K562 (cell line): ENCODE measurements around the gene FAM89B. TPM values are rescaled to one million over a fixed set of nuclear protein-coding genes. Genes with fewer than 3 reads are reported as not detected.

Source experiments
- ARID1B ChIP-seq: fragments of 450-650 bp; IDR thresholded peaks from 2 replicates; pipeline ENCODE4 v1.6.1; 2016; ENCODE audit warnings: antibody characterized with exemption, mild to moderate bottlenecking, inconsistent platforms
- ERF ChIP-seq: fragments of 450-650 bp; formaldehyde crosslinking; IDR thresholded peaks from 2 replicates; pipeline ENCODE4 v1.4.0; 2020; ENCODE audit warnings: mild to moderate bottlenecking, mixed read lengths
- NFRKB ChIP-seq: fragments of 450-650 bp; IDR thresholded peaks from 2 replicates; pipeline ENCODE4 v1.6.1; 2016; ENCODE audit warnings: low read depth
- RBFOX2 ChIP-seq: fragments of 200-400 bp; formaldehyde crosslinking; IDR thresholded peaks from 2 replicates; pipeline ENCODE4 v1.6.1; 2017; ENCODE audit warnings: low read depth, mild to moderate bottlenecking, low read length, moderate library complexity
- RFX7 ChIP-seq: fragments of 250-450 bp; sonication (Bioruptor Pico); IDR thresholded peaks from 2 replicates; pipeline ENCODE4 v1.5.1; 2021; ENCODE audit warnings: mild to moderate bottlenecking
- ZMIZ1 ChIP-seq, 2 experiments: fragments of 150-350 bp in 1 of 2; IDR thresholded peaks; 2 replicates each; pipeline ENCODE4 v1.6.1; 2012 to 2016; ENCODE audit warnings: low read depth in 2 of 2, low read length in 2 of 2, mild to moderate bottlenecking in 1 of 2, moderate library complexity in 1 of 2
- polyA plus RNA-seq, 8 experiments: library from polyadenylated mRNA; depleted of rRNA in 4 of 8; stranded (reverse) in 5 of 8; unstranded in 3 of 8; fragments of >200 nt; fragmentation: Nextera tagmentation in 2 of 8; fragmentation: Illumina TruSeq in 1 of 8; extraction: Ambion mirVana in 2 of 8; extraction: Trizol in 1 of 8; gene quantifications; 2 replicates each; pipeline versions ENCODE4 v1.2.1 to v1.2.3, GENCODE V29; 2011 to 2014; ENCODE audit warnings: inconsistent platforms in 1 of 8, missing spikeins in 1 of 8
- total RNA-seq, 7 experiments: library from RNA; depleted of rRNA in 6 of 7; stranded (reverse); fragments of >200 nt in 6 of 7; fragmentation: Illumina TruSeq in 2 of 7; extraction: Trizol in 2 of 7; gene quantifications; 2 replicates each; pipeline versions ENCODE4 v1.2.1 to v1.2.3, GENCODE V29; 2011 to 2021; ENCODE audit warnings: low replicate concordance in 1 of 7
- TF ChIP-seq, protein P1 (sequence below): fragments of 250-450 bp; sonication (Bioruptor Pico); IDR thresholded peaks from 2 replicates; pipeline ENCODE4 v1.5.0; 2021; ENCODE audit warnings: mild to moderate bottlenecking, moderate library complexity

The FAM89B gene
- total and polyA plus RNA-seq, 9 of the 15 experiments (the other 6 are each of a cell fraction or from before 2014, with no cell fraction given) = 0.32 to 27.6 (median 11.9) TPM

GRCh38 chr11:65583589-65583988 is 11.3 kb downstream of the FAM89B start (continued):
- TF ChIP-seq ZMIZ1 (IDR thresholded peaks at IDR 0.05; ENCODE audit: low read depth in 2 of 2, low read length in 2 of 2) (no peak), ARID1B (no peak), RFX7 (CRISPR knock-in tag) (no peak), ERF (no peak), NFRKB (no peak), RBFOX2 (peak; percentile 66)
- TF ChIP-seq, protein P1, sequence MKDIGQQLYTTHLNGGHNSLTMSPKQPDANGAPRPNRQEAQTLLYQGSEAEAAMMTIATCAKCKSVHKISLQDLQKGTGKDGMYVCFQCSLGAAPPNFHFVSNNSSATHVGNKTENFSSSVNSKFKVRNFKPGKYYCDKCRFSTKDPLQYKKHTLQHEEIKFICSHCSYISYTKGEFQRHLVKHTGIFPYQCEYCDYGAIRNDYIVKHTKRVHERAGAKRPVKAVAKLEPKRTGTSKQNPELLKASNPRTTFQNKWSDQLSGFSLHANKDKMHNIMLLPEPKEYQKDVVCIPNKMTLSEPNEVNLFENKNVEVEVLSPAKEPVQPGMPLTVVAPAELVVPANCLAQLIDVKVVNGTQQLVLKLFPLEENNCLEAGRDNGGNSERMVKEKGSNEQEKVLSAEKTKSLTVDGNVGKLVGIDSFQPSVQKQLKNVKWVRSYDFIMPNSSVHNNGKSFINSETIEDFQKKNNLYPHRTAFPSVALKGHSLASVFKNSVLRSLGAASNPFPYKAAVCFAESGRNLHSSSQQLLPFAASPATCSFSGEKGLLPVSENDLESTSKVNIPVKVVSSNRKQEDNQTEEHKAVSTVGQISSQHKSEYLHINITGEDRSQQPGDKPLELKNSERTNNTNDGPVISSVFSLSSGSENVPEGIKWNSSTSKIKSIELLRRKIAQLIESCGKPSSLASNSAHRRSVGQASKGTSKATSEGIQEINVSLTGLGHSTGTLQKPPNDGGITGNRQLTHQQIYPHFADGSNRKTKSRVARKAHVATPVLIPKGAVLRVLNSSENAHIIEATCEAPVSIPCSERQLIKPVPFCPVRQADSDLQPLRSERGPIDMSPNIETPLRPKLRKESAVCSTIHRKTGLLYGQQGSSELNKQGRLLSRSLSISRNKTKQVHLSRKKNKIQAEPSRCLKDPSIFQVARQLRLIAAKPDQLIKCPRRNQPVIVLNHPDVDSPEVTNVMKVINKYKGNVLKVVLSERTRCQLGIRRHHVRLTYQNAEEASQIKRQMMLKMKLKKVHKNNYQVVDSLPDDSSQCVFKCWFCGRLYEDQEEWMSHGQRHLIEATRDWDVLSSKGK (CRISPR knock-in tag) = no peak
